HepG2 (cell line): ENCODE data around the gene AFTPH. TPM values are rescaled to one million over a fixed set of nuclear protein-coding genes. Genes with fewer than 3 reads are reported as not detected.

Source experiments
- ATAC-seq: fragments of 200-7000 bp; cut with Tn5 transposase; 3 replicates; pipeline ENCODE4 v1.9.1; 2020; ENCODE audit warnings: mild to moderate bottlenecking, moderate library complexity
- BruUV-seq: library from RNA; stranded (reverse); fragments of 400-500 nt; replicated peaks from 2 replicates; lab custom pipeline; 2021; lab: Mats Ljungman, UMichigan
- CTCF ChIA-PET: fragments of 300-600 bp; formaldehyde crosslinking; extraction: SDS; loops from one replicate; lab custom pipeline; 2021; ENCODE audit warnings: low total read pairs, inconsistent platforms, low intra/inter-chr PET ratio; lab: Yijun Ruan, JAX
- POLR2A ChIA-PET: fragments of 350-600 bp; sonication (Branson Sonifier 250); formaldehyde crosslinking; loops from one replicate; lab custom pipeline; 2020; ENCODE audit warnings: antibody characterized with exemption, inconsistent platforms; lab: Yijun Ruan, JAX
- DNase-seq: peaks from one replicate; pipeline ENCODE4 v3.0.0-alpha.2; 2015; ENCODE audit warnings: low spot score
- FAIRE-seq: peaks from 3 replicates; lab custom pipeline; 2011; peaks lifted over from hg19 to GRCh38; lab: Jason Lieb, UNC
- H2AFZ ChIP-seq: one replicate; pipeline ENCODE4 v1.6.1; 2011; ENCODE audit warnings: low read length, inconsistent platforms
- H3K27ac ChIP-seq: fragments of 300-600 bp; 3 replicates; pipeline ENCODE4 v1.8.0; 2011; ENCODE audit warnings: mixed run types, mild to moderate bottlenecking, mixed read lengths, low read length, inconsistent platforms; ENCODE audit not compliant: insufficient read depth; ENCODE audit errors: extremely low read length
- H3K27me3 ChIP-seq, 2 experiments: fragments of 200-600 bp in 1 of 2; 2 replicates in 1 of 2; 3 replicates in 1 of 2; pipeline versions ENCODE4 v1.6.0 to v1.8.0; 2011; ENCODE audit warnings: low read length in 2 of 2, mild to moderate bottlenecking in 2 of 2, moderate library complexity in 2 of 2, inconsistent platforms in 1 of 2; ENCODE audit not compliant: insufficient read depth in 2 of 2, control insufficient read depth in 1 of 2
- H3K36me3 ChIP-seq, 2 experiments: fragments of 200-600 bp in 1 of 2; replicated peaks in 1 of 2; 2 replicates in 1 of 2; 3 replicates in 1 of 2; pipeline versions ENCODE4 v1.5.1 to v1.8.0; 2011; ENCODE audit warnings: low read length in 2 of 2, inconsistent platforms in 1 of 2; ENCODE audit not compliant: insufficient read depth in 2 of 2, control insufficient read depth in 1 of 2
- H3K4me1 ChIP-seq: 2 replicates; pipeline ENCODE4 v1.5.1; 2012; ENCODE audit warnings: low read length, inconsistent platforms; ENCODE audit not compliant: insufficient read depth
- H3K4me2 ChIP-seq: 2 replicates; pipeline ENCODE4 v1.6.0; 2011; ENCODE audit warnings: low read depth, low read length, inconsistent platforms
- H3K4me3 ChIP-seq, 3 experiments: fragments of 200-600 bp in 1 of 3; sonication (generic), shearing (Covaris generic) in 1 of 3; replicated peaks in 1 of 3; 2 replicates each; pipeline ENCODE4 v1.5.1; 2011 to 2016; ENCODE audit warnings: low read length in 3 of 3, inconsistent platforms in 2 of 3, low read depth in 2 of 3, mild to moderate bottlenecking in 2 of 3, control low read depth in 1 of 3, mixed read lengths in 1 of 3; ENCODE audit not compliant: insufficient read depth in 1 of 3
- H3K79me2 ChIP-seq: one replicate; pipeline ENCODE4 v1.6.1; 2011; ENCODE audit warnings: low read length, inconsistent platforms; ENCODE audit not compliant: insufficient read depth
- H3K9ac ChIP-seq: 2 replicates; pipeline ENCODE4 v1.6.0; 2011; ENCODE audit warnings: mild to moderate bottlenecking, low read depth, low read length, inconsistent platforms; ENCODE audit not compliant: insufficient read depth
- H3K9me3 ChIP-seq: 2 replicates; pipeline ENCODE4 v1.5.1; 2012; ENCODE audit warnings: mild to moderate bottlenecking, low read length
- H4K20me1 ChIP-seq: 2 replicates; pipeline ENCODE4 v1.6.0; 2011; ENCODE audit warnings: inconsistent platforms, mild to moderate bottlenecking, low read length, moderate library complexity; ENCODE audit not compliant: insufficient read depth
- FOXO4 ChIP-seq: sonication (generic); formaldehyde crosslinking; conservative IDR thresholded peaks from 2 replicates; pipeline ENCODE4 v1.8.1; 2023; ENCODE audit warnings: missing genetic modification reagents
- WGBS: methylation state at CpG from one replicate; pipeline ENCODE4 v1.1.6; 2017; ENCODE audit warnings: low lambda C conversion rate; 5-methylcytosine and 5-hydroxymethylcytosine counted together
- in situ Hi-C: cut with HindIII; loops from 2 replicates; pipeline ENCODE4 v1.10.0; 2017; ENCODE audit warnings: low pct_unique_long_range_greater_than_20kb; ENCODE audit not compliant: extremely low pct_ligation_motif_present
- intact Hi-C: fragments of 100-400 bp; cut with micrococcal nuclease; formaldehyde crosslinking; loops from one replicate; pipeline ENCODE4 v1.10.0; 2022; ENCODE audit not compliant: unreplicated experiment
- polyA plus RNA-seq, 8 experiments: library from polyadenylated mRNA; depleted of rRNA in 3 of 8; stranded (reverse) in 7 of 8; unstranded in 1 of 8; fragments of >200 nt; fragmentation: Illumina TruSeq in 4 of 8; extraction: Trizol in 4 of 8; gene quantifications; 2 replicates each; pipeline versions ENCODE4 v1.2.1 to v1.2.3, GENCODE V29; 2011 to 2016; ENCODE audit warnings: low read depth in 4 of 8, missing spikeins in 1 of 8, mixed read lengths in 1 of 8; ENCODE audit not compliant: insufficient read depth in 1 of 8
- total RNA-seq, 5 experiments: library from RNA; depleted of rRNA; stranded (reverse); fragments of >200 nt; fragmentation: Illumina TruSeq; extraction: Trizol; gene quantifications; 2 replicates each; pipeline ENCODE4 v1.2.3, GENCODE V29; 2016; ENCODE audit warnings: low read depth in 1 of 5
- TF ChIP-seq, protein P1 (sequence below): sonication (generic); formaldehyde crosslinking; IDR thresholded peaks from 2 replicates; pipeline ENCODE4 v1.4.0; 2020; ENCODE audit warnings: missing genetic modification reagents, borderline replicate concordance

The AFTPH gene
- total and polyA plus RNA-seq, 2 of the 13 experiments (the other 11 are each of a cell fraction or from before 2014, with no cell fraction given), result 27.5 to 36.8 TPM

DNA sequence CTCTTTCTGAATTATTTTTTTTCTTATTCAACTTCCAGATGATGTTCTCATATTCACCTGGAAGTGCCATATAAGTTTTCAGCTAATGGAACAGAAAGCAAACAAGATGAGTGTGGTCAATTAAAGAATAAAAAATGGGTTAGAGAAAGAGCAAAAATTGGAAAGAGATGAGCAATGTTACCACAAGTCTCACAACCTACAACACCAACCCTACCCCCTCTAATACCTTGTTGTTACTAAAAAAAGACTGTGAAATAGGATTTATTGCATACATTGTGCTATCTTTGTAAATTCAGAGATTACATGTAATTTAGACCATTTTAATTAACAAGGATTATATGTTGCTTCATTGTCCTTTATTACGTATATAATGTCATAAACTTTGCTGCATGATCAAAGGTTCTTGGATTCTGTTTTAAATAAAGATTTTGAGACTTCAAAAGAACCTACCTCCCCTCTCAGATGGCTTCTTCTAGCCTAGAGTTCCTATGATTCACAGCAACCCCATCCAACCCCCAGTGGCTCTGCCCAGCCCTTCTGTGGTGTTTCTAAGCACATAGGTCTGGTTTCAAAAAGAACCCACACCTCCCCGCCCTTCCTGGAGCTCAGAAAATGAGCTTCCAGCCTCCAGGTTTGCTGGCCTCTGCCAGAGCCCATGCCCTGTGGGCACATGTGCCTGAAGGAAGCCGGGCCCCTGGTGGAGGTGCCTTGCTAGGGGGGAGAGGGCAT, 45.5 kb upstream of the AFTPH start:
- H2AFZ ChIP-seq, result no peak overlapping the region
- no peaks in the 10 kb centered on the region for H3K36me3 ChIP-seq
- H3K4me1 ChIP-seq, result 0 out of 2 replicates have a peak, but pooled peaks cover 6% of the 10 kb centered on the region
- no peak overlapping the region for H3K4me2 ChIP-seq
- no peaks in the 10 kb centered on the region for H3K9me3 ChIP-seq
- H3K27ac ChIP-seq, result no peak overlapping the region
- TF ChIP-seq, protein P1, sequence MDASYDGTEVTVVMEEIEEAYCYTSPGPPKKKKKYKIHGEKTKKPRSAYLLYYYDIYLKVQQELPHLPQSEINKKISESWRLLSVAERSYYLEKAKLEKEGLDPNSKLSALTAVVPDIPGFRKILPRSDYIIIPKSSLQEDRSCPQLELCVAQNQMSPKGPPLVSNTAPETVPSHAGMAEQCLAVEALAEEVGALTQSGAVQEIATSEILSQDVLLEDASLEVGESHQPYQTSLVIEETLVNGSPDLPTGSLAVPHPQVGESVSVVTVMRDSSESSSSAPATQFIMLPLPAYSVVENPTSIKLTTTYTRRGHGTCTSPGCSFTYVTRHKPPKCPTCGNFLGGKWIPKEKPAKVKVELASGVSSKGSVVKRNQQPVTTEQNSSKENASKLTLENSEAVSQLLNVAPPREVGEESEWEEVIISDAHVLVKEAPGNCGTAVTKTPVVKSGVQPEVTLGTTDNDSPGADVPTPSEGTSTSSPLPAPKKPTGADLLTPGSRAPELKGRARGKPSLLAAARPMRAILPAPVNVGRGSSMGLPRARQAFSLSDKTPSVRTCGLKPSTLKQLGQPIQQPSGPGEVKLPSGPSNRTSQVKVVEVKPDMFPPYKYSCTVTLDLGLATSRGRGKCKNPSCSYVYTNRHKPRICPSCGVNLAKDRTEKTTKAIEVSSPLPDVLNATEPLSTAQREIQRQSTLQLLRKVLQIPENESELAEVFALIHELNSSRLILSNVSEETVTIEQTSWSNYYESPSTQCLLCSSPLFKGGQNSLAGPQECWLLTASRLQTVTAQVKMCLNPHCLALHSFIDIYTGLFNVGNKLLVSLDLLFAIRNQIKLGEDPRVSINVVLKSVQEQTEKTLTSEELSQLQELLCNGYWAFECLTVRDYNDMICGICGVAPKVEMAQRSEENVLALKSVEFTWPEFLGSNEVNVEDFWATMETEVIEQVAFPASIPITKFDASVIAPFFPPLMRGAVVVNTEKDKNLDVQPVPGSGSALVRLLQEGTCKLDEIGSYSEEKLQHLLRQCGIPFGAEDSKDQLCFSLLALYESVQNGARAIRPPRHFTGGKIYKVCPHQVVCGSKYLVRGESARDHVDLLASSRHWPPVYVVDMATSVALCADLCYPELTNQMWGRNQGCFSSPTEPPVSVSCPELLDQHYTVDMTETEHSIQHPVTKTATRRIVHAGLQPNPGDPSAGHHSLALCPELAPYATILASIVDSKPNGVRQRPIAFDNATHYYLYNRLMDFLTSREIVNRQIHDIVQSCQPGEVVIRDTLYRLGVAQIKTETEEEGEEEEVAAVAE (CRISPR knock-in tag), result no peak
- TF ChIP-seq FOXO4 (CRISPR knock-in tag), result no peak
- TF ChIP-seq, all 625 proteins: peak for 0
- BruUV-seq, result no TSS peak
- peaks cover 0 to 12% of the 10 kb centered on the region in 2 experiments; a peak in 2 of 5 replicates for H3K27me3 ChIP-seq
- H4K20me1 ChIP-seq, result no peaks in the 10 kb centered on the region
- H3K4me3 ChIP-seq, result no peak overlapping the region
- in situ Hi-C loops (no loop called here), intact Hi-C loops (no loop called here)
- FAIRE-seq (no peak), DNase-seq (no peak), ATAC-seq (no peak)
- POLR2A ChIA-PET, result no interaction called here
- no peak overlapping the region for H3K9ac ChIP-seq
- CTCF ChIA-PET, result no interaction called here
- WGBS, result 54% methylated on average over 3 of the region's 3 CpGs
- no peaks in the 10 kb centered on the region for H3K79me2 ChIP-seq
